Activated CD8-positive, alpha-beta memory T cell treated with anti-CD3 and anti-CD28 coated beads, Interleukin-2, amount 10 ng/mL, durations not matched to agents 7 days and 5 days (primary cell): ENCODE measurements around the gene CPD. TPM values are rescaled to one million over a fixed set of nuclear protein-coding genes. Genes with fewer than 3 reads are reported as not detected.

Experiments
- ATAC-seq: fragments of 150-1000 bp; cut with Tn5 transposase; one replicate; pipeline ENCODE4 v1.10.0; 2021; ENCODE audit warnings: moderate library complexity
- CTCF ChIA-PET: fragments of 350-600 bp; sonication (Branson Sonifier 250); formaldehyde crosslinking; loops from one replicate; lab custom pipeline; 2021; ENCODE audit warnings: antibody characterized with exemption; lab: Charles Lee
- DNase-seq: peaks from one replicate; pipeline ENCODE4 v3.0.0-alpha.2; 2020
- H3K27ac Mint-ChIP-seq: one replicate; pipeline ENCODE4 v1.8.0; 2021; ENCODE audit warnings: mild to moderate bottlenecking, mixed read lengths
- H3K27me3 Mint-ChIP-seq: one replicate; pipeline ENCODE4 v1.8.0; 2021; ENCODE audit warnings: mixed read lengths
- H3K36me3 Mint-ChIP-seq: one replicate; pipeline ENCODE4 v1.8.0; 2021; ENCODE audit warnings: mild to moderate bottlenecking, mixed read lengths
- H3K4me1 Mint-ChIP-seq: one replicate; pipeline ENCODE4 v1.8.0; 2021; ENCODE audit warnings: mixed read lengths
- H3K4me3 Mint-ChIP-seq: one replicate; pipeline ENCODE4 v1.8.0; 2021; ENCODE audit warnings: mild to moderate bottlenecking, moderate library complexity, mixed read lengths
- H3K9me3 Mint-ChIP-seq: one replicate; pipeline ENCODE4 v1.8.0; 2022; ENCODE audit warnings: low read depth, mixed read lengths
- total RNA-seq, 2 experiments: library from RNA; stranded (reverse); gene quantifications; one replicate each; pipeline ENCODE4 v1.2.3, GENCODE V29; 2021

Gene CPD
- total RNA-seq, 2 experiments from 2014 or later, result 19.9 to 25.6 TPM

DNA sequence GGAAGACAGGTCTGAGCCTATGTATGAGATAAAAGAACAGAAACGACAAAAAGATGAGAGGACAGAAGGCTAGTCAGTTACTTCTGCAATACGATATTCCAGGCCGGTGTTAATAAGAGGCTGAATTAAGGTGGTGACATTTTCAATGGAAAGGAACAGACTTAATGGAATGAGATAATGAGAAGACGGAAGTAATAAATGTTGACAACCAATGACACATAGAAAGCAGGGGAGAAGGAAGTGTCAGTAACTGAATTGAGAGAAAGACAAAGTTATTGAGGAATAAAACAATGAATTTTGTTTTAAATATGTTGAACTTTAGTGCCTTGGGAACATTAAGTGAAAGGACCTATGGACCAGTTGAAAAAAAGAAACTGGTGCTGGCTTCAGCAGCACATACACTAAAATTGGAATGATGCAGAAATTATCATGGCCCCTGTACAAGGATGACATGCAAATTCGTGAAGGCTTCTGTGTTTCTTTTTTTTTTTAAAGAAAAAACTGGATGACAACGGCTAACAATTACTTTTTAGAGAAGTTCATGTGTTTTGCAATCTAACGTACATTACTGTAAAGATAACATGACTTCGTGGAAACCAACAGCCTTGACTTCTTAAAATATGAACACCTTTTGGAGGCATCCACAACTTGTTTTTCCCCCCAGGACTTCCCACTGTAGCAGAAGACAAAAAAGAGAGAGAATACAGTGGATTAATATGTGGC is 18.5 kb upstream of the CPD start:
- no peak overlapping the region for H3K27ac Mint-ChIP-seq
- DNase-seq, result no peak
- peaks cover 23% of the 10 kb centered on the region for H3K4me1 Mint-ChIP-seq
- H3K36me3 Mint-ChIP-seq, result peaks cover 23% of the 10 kb centered on the region
- peaks cover 15% of the 10 kb centered on the region for H3K9me3 Mint-ChIP-seq
- H3K4me3 Mint-ChIP-seq, result no peak overlapping the region
- CTCF ChIA-PET, result no interaction called here
- no peak for ATAC-seq
- no peaks in the 10 kb centered on the region for H3K27me3 Mint-ChIP-seq

DNA sequence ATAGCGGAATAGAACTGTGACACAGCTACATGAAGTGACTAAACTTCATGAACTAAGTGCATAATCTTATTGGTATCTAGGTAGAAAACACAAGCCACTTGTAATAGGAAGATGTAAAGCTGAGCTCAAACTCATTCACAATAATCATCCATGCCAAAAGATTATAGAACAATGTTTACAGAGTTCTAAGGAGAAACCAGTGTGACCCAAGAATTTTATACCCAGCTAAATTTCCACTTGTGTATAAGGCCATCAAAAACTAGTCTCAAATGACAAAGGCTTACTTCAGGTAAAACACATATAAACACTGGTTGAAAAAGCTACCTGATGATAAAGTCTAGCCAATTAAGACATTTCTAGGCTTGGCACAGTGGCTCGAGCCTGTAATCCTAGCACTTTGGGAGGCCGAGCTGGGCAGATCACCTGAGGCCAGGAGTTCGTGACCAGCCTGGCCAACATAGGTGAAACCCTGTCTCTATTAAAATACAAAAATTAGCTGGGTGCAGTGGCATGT is 16.9 kb upstream of the CPD start:
- DNase-seq (no peak), ATAC-seq (no peak)
- Mint-ChIP-seq H3K4me1 (peaks cover 27% of the 10 kb centered on the region), H3K27me3 (peaks cover 6% of the 10 kb centered on the region), H3K36me3 (peaks cover 22% of the 10 kb centered on the region), H3K4me3 (no peak overlapping the region), H3K27ac (no peak overlapping the region), H3K9me3 (peaks cover 15% of the 10 kb centered on the region)
- CTCF ChIA-PET, result interaction anchor here (2.1 to 3.3 kb wide), 2 partner anchors 19 to 26 kb away, joined by 10 to 18 read pairs; no protein-coding TSS in a partner anchor

DNA sequence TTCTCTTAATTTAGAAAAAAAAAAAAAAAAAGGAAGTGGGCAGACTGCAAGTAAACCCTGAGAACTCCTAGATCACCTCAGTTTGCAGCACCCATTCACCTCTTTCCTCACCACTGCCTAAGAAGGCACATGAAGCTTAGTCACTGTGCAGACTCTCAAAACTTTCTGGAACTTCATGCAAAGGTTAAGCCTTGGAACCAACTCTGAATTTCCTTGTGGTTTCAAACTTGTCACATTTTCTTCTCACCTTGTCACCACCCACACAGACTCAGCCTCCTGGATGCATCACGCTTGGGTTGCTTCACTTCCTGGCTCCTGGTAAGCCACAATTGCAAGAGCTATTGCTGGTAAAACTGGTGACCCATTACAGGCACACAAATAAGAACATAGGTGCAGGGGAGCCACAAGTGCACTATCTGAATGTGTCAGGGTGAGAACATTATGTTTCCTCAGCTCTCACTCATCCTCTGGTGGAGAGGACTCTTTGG is 15.0 kb upstream of the CPD start:
- Mint-ChIP-seq H3K27ac (peak overlapping the region; percentile 92), H3K9me3 (peaks cover 15% of the 10 kb centered on the region), H3K36me3 (peaks cover 22% of the 10 kb centered on the region), H3K4me1 (peaks cover 27% of the 10 kb centered on the region), H3K27me3 (peaks cover 7% of the 10 kb centered on the region), H3K4me3 (peak overlapping the region; percentile 29)
- DNase-seq (peak; percentile 95), ATAC-seq (peak; percentile 89)
- CTCF ChIA-PET, result interaction anchor here (0.7 to 3.3 kb wide), 14 partner anchors 12 to 334 kb away, joined by 3 to 18 read pairs (median 3); no protein-coding TSS in a partner anchor

DNA sequence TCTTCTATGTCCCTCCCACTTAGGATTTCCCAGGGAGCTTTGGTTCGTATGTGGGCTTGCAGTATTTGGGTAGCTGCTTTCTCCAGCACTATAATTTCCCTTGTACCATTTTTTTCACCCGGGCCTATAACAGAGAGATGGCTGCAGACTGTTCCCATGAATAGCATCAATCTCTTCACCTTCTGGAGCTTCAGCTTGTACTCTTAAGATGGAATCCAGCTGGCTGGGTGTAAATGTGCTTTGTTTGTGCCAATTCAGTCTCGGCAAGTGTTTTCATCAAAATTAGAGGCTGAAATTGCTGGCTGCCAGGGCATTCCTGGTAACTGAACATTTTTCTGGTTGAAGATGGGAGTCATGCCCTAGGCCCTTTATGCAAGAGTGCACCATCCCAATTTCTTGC is 12.2 kb upstream of the CPD start:
- DNase-seq (no peak), ATAC-seq (no peak)
- H3K4me1 Mint-ChIP-seq, result peaks cover 31% of the 10 kb centered on the region
- CTCF ChIA-PET, result no interaction called here
- H3K27me3 Mint-ChIP-seq, result peaks cover 7% of the 10 kb centered on the region
- peaks cover 14% of the 10 kb centered on the region for H3K36me3 Mint-ChIP-seq
- peaks cover 6% of the 10 kb centered on the region for H3K9me3 Mint-ChIP-seq
- H3K27ac Mint-ChIP-seq, result no peak overlapping the region
- H3K4me3 Mint-ChIP-seq, result no peak overlapping the region

DNA sequence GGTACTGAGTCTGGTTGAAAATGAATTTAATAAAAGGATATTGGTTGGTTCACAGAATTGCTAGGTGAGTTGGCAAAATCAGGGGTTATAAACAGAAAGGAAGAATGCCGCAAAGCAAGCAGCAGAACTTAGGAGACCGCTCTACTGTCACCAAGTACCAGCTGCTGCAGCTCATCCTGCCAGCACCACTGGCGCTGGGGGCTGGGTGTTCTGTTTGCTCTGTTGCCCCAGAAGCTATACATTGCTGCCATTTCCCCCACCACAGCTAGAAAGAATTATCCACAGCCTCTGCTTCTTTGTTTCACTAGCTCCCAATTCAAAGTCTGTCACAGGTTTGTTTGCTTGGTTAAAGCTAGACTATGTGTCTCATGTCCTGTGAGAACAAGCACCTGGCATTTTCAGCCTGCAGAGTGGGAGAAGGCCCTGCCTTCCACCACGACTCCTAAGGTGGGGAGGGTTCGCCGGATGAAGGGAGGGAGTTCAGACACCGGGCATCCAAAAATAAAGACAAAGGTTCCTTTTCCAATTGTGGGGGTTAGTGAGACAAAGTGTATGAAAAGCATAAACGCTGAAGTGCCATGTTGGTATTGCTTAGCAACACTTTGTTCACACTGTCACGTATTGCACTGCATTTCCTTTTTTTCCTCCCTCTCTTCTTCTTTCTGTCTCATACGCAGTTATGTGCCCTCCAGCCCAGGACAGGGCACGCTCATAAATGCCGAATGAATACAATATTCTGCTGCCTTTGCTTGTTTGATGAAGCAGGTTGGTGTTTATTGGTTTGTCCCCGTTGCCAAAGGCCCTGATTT is 9.6 kb upstream of the CPD start:
- DNase-seq, result no peak
- no peak for ATAC-seq
- peaks cover 7% of the 10 kb centered on the region for H3K27me3 Mint-ChIP-seq
- no peak overlapping the region for H3K4me3 Mint-ChIP-seq
- peaks cover 28% of the 10 kb centered on the region for H3K4me1 Mint-ChIP-seq
- CTCF ChIA-PET, result no interaction called here
- H3K27ac Mint-ChIP-seq, result no peak overlapping the region
- H3K9me3 Mint-ChIP-seq, result no peaks in the 10 kb centered on the region
- peaks cover 4% of the 10 kb centered on the region for H3K36me3 Mint-ChIP-seq

DNA sequence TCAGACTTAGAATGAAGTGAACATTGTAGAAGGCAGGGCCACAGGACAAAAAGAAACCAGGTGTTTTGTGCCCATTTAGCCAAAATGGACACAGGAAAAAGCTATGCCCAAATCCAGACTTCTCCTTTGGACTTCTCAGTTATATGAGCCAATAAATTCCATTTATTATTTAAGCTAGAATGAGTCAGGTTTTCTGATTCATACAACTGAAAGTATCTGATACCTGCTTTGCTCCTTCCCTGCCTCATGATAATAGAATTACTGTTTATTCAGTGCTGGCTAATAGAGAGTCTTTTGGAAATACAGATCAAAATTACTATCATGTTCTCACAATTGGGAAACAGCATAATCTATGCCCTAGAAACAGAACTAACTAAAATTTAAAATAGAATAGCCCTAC is 8.7 kb upstream of the CPD start:
- H3K4me1 Mint-ChIP-seq, result peaks cover 25% of the 10 kb centered on the region
- CTCF ChIA-PET, result no interaction called here
- H3K27me3 Mint-ChIP-seq, result peaks cover 11% of the 10 kb centered on the region
- ATAC-seq (no peak), DNase-seq (no peak)
- H3K36me3 Mint-ChIP-seq, result peaks cover 4% of the 10 kb centered on the region
- H3K27ac Mint-ChIP-seq, result no peak overlapping the region
- no peak overlapping the region for H3K4me3 Mint-ChIP-seq
- no peaks in the 10 kb centered on the region for H3K9me3 Mint-ChIP-seq

DNA sequence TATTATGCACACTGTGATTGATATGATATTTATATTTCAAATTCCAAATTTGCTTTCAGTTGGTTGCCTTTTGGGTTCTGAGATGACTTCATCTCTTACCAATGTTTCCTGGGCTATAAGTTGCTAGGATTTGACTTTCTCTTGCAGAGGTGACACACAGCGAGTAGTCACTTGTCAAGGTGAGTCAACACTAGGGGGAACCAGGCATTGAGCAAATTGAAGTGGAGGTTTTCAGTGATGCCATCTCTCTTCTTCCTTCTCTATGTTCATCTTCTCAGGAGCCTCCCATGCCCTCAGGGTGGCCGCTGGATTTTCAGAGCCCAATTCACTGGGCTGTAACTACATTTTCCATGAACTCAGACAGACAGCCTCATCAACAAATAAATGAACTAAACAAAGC is 6.0 kb upstream of the CPD start:
- H3K36me3 Mint-ChIP-seq, result peaks cover 2% of the 10 kb centered on the region
- no peak overlapping the region for H3K27ac Mint-ChIP-seq
- DNase-seq (peak; percentile 47), ATAC-seq (peak; percentile 49)
- peaks cover 33% of the 10 kb centered on the region for H3K4me1 Mint-ChIP-seq
- H3K4me3 Mint-ChIP-seq, result no peak overlapping the region
- peaks cover 4% of the 10 kb centered on the region for H3K27me3 Mint-ChIP-seq
- no peaks in the 10 kb centered on the region for H3K9me3 Mint-ChIP-seq
- CTCF ChIA-PET, result interaction anchor here (1.2 to 1.5 kb wide), 2 partner anchors 9 to 66 kb away, joined by 3 read pairs; no protein-coding TSS in a partner anchor

DNA sequence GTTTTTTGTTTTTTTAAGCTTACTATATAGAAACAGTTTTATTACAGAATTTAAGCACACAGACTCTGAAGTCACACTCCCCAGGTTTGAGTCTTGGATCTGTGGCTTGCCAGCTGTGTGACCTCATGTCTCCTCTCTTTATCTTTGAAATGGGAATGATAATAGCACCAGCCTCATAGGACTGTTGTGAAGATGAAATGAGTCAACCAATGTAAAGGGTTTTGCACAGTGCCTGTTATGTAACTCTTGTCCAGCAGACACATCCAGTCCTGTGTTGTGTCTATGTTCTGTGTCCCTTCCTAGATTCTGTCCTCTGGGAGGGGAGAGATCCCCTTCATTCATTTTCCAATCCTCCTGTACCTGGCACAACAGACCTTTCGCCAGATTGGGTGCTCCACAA is 3.1 kb upstream of the CPD start:
- DNase-seq (no peak), ATAC-seq (no peak)
- H3K27me3 Mint-ChIP-seq, result peaks cover 4% of the 10 kb centered on the region
- no peak overlapping the region for H3K4me3 Mint-ChIP-seq
- H3K36me3 Mint-ChIP-seq, result peaks cover 3% of the 10 kb centered on the region
- H3K9me3 Mint-ChIP-seq, result no peaks in the 10 kb centered on the region
- CTCF ChIA-PET, result interaction anchor here (1.2 kb wide), 1 partner anchor 12 kb away, joined by 3 read pairs; no protein-coding TSS in a partner anchor
- no peak overlapping the region for H3K27ac Mint-ChIP-seq
- peaks cover 45% of the 10 kb centered on the region for H3K4me1 Mint-ChIP-seq

DNA sequence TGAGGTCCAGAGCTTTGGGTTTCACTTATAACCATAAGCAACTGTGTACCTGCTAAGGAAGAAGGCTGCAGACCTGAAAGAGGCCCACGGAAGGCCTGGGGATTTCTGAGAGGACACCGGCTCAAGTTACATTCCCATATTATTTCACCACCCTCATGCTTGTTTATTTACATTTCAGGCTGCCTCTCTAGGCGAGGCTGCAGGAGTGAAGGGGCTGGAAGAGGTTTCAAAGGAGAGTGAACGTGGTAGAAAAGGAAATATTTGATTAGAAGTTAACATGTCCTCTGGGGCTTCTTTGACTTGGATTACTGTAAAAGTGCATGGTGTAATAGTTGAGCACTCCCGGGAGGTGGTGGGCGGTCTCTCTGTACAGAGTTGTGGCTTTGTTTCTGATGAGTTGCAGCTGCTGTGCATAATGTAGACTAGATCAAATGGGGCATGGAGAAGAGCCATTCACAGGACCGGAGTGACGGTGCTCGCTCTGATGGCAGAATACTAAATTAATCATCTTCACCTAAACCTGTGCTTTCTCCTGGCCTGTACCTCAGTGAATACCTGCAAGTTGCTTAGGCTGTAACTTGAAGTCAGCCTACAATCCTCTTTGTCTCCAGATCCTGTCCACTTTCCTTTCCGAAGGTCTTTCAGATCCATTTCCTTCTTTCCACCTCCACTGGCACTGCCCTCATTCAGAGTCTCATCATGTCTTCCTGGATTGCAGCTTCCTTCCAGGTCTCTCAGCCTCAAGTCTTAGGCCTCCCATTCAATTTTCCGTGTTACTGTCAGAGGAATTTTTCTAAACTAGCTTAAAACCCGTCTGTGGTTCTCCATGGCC is 1.9 kb upstream of the CPD start:
- no peak for DNase-seq
- H3K9me3 Mint-ChIP-seq, result no peaks in the 10 kb centered on the region
- no peak for ATAC-seq
- H3K4me3 Mint-ChIP-seq, result no peak overlapping the region
- H3K27me3 Mint-ChIP-seq, result peaks cover 4% of the 10 kb centered on the region
- H3K4me1 Mint-ChIP-seq, result peaks cover 54% of the 10 kb centered on the region
- H3K36me3 Mint-ChIP-seq, result peaks cover 6% of the 10 kb centered on the region
- H3K27ac Mint-ChIP-seq, result no peak overlapping the region
- CTCF ChIA-PET, result interaction anchor here (0.8 to 1.2 kb wide), 3 partner anchors 13 to 278 kb away, joined by 3 to 4 read pairs (median 3); no protein-coding TSS in a partner anchor

DNA sequence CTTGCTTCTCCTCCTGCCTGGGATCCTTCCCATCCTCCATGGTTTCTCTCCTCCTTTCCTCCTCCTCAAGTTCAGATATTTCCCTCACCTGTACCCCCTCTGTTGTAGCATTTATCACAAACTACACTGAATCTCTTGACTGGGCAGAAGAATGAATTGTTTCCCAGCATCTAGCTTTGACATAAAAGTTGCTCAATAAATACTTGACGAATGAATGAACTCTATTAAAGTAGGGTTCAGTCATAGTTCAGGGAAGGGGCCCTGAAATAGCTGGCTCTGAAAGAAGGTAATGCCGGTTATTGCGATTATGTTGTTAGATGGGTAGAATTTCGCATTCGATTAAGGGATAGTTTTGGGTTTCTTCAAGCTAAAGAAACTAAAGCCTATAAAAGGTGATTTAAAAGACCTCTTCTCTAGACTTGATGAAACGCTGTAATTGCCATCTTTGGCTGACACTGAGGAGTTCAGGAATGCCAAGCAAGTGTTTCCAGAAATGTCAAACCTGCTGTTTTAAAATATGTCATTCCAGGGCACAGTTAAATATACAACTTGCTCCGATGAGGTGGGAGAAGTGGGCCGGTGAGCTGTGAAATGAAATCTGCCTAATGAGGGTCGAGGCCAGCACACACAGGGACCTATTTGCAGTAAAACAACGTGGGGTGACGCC is 1.0 kb upstream of the CPD start:
- DNase-seq (no peak), ATAC-seq (no peak)
- Mint-ChIP-seq H3K4me3 (peak overlapping the region; percentile 82), H3K36me3 (peaks cover 6% of the 10 kb centered on the region), H3K9me3 (no peaks in the 10 kb centered on the region), H3K27ac (peak overlapping the region; percentile 82), H3K4me1 (peaks cover 56% of the 10 kb centered on the region), H3K27me3 (peaks cover 4% of the 10 kb centered on the region)
- CTCF ChIA-PET, result interaction anchor here (0.8 to 3.8 kb wide), 7 partner anchors 12 to 279 kb away, joined by 3 to 17 read pairs (median 3); no protein-coding TSS in a partner anchor

DNA sequence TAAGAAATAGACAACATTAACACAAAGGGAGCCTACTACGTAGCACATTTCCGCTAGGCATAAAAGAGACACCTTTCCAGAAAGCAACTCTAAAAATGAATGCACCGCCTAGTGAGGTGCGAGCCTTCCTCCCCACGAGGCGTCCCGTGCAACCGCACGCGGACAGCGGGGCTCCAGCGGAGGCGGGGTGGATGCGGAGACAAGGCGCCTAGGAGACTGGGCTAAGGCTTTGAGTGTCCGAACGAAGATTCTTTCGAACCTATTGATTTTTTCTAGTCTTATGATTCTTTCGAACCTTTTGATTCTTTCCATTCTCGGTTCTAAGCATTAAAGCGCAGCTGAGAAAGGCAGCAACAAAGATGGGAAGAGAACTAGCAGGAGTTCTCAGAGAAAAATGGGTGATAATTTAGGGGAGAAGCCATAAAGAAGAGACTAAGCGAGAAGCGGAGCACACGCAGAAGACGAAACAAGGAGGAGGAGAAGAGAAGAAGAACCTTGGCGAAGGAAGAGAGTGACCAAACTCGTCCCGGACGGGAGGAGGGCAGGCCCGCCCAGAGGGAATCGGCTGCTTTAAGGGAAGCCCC is 394 bp upstream of the CPD start:
- no peaks in the 10 kb centered on the region for H3K9me3 Mint-ChIP-seq
- DNase-seq, result peak; percentile 77
- CTCF ChIA-PET, result interaction anchor here (0.8 to 3.8 kb wide), 9 partner anchors 11 to 280 kb away, joined by 3 to 17 read pairs (median 3); partner anchors contain the start of gene BLMH
- peak; percentile 46 for ATAC-seq
- H3K4me1 Mint-ChIP-seq, result peaks cover 56% of the 10 kb centered on the region
- peaks cover 4% of the 10 kb centered on the region for H3K27me3 Mint-ChIP-seq
- peaks cover 6% of the 10 kb centered on the region for H3K36me3 Mint-ChIP-seq
- peak overlapping the region; percentile 82 for H3K4me3 Mint-ChIP-seq
- H3K27ac Mint-ChIP-seq, result peak overlapping the region; percentile 82
